Left hindlimb (tissue), 1 donor: ENCODE data around the gene PPP1R12B.
"Not testable (repeated sequence)": the region's sequence is repeated elsewhere in the genome, so short reads cannot be mapped to it uniquely, and the experiment has no call there.

Source experiments
- DNase-seq: peaks from one replicate; pipeline ENCODE4 v3.0.0-alpha.2; 2018

PPP1R12B gene

GRCh38 chr1:202349206-202349928, 868 bp downstream of the PPP1R12B start:
- DNase-seq, result no peak

DNA sequence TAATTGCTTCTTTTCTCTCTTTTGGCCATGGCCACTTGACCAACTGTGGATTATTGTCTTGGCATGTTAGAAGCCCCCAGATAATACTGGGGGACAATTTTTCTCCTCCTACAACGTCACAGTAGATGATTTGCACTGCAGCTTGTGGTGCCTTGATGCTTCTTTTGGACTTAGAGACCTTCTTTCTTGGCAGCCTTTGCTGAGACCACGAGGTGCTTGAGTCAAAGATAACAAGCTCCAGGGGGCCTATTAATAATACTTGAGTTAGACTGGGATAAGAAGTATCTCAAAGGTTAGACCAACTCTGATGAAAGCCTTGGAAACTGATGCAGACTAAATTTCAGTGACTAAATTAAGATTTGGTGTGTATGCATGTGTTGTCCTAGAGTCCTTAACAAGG, 3.2 kb downstream of the PPP1R12B start:
- DNase-seq, result no peak

GRCh38 chr1:202352583-202353197, 4.2 kb downstream of the PPP1R12B start:
- not testable (repeated sequence) for DNase-seq

DNA sequence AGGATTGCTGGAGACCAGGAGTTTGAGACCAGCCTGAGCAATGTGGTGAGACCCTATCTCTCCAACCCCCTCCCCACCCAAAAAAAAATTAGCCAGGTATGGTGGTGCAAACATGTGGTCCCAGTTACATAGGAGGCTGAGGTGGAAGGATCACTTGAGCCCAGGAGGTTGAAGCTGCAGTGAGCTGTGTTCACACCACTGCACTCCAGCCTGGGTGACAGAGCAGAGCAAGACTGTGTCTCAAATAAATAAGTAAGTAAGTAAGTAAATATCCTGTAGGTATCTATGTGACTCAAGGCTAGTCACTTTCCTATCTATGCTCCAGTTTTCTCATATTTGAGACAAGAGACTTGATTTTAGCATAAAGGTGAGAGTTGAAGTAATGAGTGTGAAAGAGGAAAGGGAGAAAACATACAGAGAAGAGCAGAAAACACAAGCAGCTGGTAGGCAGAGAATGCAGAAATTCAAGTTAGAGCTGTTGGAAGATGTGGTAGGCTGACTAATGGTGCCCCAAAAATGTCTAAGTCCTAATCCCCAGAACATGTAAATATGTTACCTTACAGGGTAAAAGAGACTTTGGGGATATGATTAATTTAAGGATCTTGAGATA, 7.5 kb downstream of the PPP1R12B start:
- DNase-seq, result no peak

GRCh38 chr1:202357506-202357905, 9.0 kb downstream of the PPP1R12B start:
- DNase-seq, result no peak

DNA sequence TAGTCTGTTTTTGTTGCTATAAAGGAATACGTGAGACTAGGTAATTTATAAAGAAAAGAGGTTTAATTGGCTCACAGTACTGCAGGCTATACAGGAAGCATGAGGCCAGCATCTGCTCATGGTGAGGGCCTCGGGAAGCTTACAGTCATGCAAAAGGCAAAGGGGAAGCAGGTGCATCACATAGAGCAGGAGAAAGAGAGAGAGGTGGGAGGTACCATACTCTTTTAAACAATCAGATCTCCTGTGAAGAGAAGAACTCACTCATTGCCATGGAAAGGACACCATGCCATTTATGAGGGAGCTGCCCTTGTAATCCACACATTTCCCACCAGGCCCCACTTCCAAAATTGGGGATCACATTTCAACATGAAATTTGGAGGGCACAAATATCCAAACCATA, 12.7 kb downstream of the PPP1R12B start:
- no peak for DNase-seq

- no peak for DNase-seq
Measured at GRCh38 chr1:202361701-202362100, 13.2 kb downstream of the PPP1R12B start.

DNA sequence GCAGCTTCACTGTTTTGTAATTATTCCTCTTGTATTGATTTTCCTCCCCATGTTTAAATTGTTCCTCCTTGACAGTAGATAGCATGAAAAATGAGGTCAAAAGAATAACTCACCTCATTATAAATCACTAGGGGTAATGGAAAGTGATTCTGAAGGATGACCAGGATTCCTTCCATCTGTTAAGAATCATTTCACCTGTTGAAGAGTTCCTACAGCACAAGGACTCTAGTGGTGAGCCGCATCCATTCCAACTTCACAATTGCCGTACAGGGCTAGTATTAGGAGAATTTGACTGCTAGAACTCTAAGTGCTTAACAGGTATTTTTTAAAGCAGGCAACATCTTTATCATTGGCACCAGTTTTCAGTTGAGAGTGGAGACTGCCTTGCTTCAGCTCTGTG, 13.7 kb downstream of the PPP1R12B start:
- no peak for DNase-seq

DNA sequence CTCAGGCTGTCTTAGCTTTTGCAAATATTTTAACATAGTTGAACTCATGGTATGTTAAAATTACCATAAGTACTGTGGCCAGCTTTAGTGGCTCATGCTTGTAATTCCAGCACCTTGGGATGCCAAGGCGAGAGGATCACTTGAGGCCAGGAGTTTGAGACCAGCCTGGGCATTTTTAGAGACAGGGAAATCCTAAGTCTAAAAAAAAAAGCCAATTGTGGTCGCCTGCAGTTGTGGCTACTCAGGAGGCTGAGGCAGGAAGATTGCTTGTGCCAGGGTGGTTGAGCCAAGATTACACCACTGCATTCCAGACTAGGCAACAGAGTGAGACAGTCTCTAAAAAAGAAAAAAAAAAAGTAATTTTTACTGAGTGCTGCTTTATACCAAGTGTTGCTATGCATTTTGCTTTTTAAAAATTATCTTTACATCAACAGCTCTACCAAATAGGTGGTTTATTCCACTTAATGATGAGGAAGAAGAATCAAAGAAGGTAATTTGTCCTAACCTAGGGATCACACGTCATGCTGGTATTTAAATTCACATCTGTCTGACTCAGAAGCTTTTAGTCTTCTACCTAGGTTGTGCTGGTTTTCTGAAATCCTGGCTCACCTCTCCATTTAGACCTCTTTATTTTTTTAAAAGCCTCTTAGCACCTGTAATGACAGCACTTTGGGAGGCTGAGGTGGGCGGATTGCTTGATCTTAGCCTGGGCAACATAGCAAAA, 16.8 kb downstream of the PPP1R12B start:
- DNase-seq, result peak; percentile 35

DNA sequence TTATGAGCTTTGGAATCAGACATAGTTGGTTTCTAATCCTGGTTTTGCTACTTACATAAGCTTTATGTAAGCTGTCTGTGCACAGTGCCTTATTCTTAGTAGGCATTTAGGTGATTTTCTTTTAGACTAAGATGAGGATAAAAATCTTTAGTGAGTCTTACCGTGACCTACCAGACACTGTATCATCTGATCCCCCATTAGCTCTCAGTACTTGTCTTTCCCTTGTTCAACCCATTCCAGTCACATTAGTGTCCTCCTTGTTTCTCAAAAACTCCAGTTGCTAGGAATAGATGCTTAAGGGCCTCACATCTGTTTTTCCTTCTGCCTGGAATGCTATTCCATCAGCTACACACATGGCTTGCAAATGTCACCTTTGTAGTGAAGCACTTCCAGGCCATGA, 18.8 kb downstream of the PPP1R12B start:
- no peak for DNase-seq

DNA sequence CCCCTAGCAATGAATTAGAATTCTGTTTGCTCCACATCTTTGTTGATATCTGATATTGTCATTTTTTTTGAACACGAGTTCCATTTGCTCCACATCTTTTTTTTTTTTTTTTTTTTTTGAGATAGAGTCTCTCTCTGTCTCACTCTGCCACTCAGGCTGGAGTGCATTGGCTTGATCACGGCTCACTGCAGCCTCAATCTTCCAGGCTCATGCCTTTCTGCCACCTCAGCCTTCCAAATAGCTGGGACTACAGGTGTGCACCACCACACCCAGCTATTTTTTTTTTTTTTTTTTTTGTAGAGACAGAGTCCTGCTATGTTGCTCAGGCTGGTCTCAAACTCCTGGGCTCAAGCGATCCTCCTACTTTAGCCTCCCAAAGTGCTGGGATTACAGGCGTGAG, 22.4 kb downstream of the PPP1R12B start:
- not testable (repeated sequence) for DNase-seq

DNA sequence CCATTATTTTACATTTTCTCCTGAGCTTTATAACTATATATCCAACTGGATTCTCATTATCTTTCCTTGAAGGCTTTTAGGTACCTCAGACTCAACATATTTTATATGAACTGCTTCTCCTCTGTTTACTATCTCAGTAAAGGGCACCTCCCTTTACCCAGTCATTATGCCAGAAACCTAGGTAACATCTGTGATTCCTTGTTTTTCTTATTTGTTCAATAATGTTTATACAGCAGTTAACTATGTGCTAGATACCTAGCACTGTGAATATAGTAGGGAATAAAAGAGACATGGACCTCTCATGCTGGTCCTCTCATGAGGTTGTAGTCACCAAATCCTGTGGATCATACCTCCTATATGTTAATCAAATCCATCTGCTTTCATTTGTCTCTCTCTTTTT, 25.6 kb downstream of the PPP1R12B start:
- no peak for DNase-seq

- DNase-seq, result not testable (repeated sequence)
Measured at GRCh38 chr1:202375175-202375574, 26.7 kb downstream of the PPP1R12B start.

DNA sequence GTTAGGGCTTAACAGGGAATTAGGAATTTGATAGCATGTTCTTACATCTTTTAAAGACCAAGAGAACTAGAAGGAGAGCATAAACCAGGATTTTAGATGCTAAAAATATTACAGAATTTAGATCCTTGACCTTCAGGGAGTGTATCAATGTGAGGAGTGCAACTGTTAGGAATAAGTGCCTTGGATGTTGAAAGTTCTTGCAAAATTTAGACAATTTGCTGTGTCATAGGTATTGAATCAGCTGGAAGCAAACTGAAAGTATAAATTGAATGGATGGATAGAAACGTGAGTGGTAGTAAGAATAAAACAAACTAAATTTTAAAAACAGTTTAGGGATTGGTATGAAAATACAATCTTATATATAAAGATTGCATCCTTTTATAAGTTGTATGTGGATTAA, 27.7 kb downstream of the PPP1R12B start:
- no peak for DNase-seq

DNA sequence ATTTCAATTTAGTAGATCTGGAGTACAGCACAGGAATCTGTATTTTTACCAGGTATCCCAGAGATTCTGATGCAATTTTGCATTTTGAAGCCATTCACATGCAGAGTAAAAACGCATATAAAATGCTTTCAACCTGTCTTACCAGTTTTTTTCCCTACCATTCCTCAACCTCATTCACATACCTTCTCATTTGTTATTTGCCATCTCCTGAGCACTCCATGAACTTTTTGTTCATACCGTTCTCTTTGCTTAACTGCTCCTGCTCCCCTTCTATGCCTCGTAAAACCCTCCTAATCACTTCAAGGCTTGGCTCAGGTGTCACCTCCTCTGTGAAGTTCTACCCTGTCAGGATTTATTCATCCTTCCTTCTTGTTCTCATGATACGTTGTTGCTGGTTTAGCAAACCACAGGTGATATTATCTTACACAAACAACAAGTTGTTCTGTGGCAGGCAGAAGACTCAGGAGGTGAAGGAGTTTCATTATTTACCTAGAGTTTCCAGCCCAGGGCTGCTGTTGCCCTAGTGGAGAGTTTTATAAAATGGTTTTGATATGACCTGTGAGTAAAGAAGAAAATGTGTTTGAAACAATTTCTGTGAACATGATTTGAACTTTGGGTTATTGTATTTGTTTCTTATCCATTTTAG, 31.5 kb downstream of the PPP1R12B start:
- DNase-seq, result not testable (repeated sequence)

- DNase-seq, result not testable (repeated sequence)
Measured at GRCh38 chr1:202380535-202380934, 32.0 kb downstream of the PPP1R12B start.

DNA sequence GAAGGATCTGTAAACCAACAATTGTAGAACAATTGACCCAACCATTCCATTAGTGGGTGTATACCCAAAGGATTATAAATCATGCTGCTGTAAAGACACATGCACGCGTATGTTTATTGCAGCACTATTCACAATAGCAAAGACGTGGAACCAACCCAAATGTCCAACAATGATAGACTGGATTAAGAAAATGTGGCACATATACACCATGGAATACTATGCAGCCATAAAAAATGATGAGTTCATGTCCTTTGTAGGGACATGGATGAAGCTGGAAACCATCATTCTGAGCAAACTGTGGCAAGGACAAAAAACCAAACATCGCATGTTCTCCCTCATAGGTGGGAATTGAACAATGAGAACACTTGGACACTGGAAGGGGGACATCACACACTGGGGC, 33.4 kb downstream of the PPP1R12B start:
- DNase-seq, result not testable (repeated sequence)

DNA sequence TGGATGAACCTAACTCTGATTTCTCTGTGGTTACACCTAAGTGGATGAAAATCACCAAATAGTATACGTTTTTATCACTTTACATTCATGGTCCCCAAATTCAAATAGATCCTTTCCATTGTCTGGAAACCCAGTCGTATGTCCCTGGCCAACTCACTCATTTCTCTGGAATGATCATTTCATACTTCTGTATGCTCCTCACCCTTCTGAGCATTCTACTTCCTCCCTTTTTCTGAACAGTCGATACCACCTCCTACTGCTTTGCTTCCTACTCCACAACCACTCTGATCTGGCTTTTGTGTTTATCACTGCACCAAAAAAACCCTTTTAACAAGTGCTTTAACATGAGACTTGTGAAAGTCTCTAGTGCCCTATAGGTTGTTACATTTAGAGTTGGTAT, 47.3 kb downstream of the PPP1R12B start:
- DNase-seq, result not testable (repeated sequence)

GRCh38 chr1:202397256-202397655, 48.8 kb downstream of the PPP1R12B start:
- no peak for DNase-seq

GRCh38 chr1:202398439-202398838, 49.9 kb downstream of the PPP1R12B start:
- DNase-seq, result not testable (repeated sequence)

GRCh38 chr1:202401771-202402170, 53.3 kb downstream of the PPP1R12B start:
- DNase-seq, result not testable (repeated sequence)

- not testable (repeated sequence) for DNase-seq
Measured at GRCh38 chr1:202403381-202403780, 54.9 kb downstream of the PPP1R12B start.

DNA sequence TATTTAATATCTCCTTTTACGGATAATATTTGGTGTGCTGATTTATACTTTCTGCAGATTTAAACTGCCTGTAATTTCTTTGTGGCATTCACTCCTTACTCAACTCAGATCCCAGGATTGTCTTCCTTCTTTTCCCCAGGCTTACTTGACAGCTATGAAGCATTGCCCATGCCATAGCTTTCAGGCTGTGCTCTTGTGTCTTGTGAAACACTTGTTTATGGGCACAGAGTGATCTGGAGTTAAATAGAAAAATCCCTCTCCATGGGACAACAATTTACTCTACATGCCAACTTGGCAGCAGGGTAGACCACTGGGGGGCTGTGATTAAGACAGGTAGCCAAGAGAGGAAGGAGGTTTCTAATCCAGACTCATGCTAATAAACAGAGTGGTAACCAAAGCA, 57.4 kb downstream of the PPP1R12B start:
- no peak for DNase-seq
